CD4-positive, alpha-beta memory T cell (primary cell): ENCODE results near the gene LRRC45. TPM values are rescaled to one million over a fixed set of nuclear protein-coding genes. Genes with fewer than 3 reads are reported as not detected.

Source experiments
- CTCF ChIA-PET: fragments of 350-600 bp; sonication (Branson Sonifier 250); formaldehyde crosslinking; loops from one replicate; lab custom pipeline; 2021; ENCODE audit warnings: inconsistent platforms; ENCODE audit not compliant: partially characterized antibody; lab: Charles Lee
- POLR2A ChIA-PET: fragments of 350-600 bp; sonication (Branson Sonifier 250); formaldehyde crosslinking; loops from one replicate; lab custom pipeline; 2021; ENCODE audit not compliant: partially characterized antibody; lab: Charles Lee
- DNase-seq, 5 donors: peaks; one replicate each; pipeline versions ENCODE4 v3.0.0 to v3.0.0-alpha.2; 2020 to 2022; ENCODE audit warnings: mixed read lengths in 1 of 5
- H3K27ac ChIP-seq: one replicate; pipeline ENCODE4 v1.7.0; 2013; ENCODE audit warnings: low read depth, low read length
- H3K27me3 ChIP-seq: 2 replicates; pipeline ENCODE4 v1.7.0; 2013; ENCODE audit warnings: mild to moderate bottlenecking, low read length, moderate library complexity; ENCODE audit not compliant: insufficient read depth
- H3K36me3 ChIP-seq: 2 replicates; pipeline ENCODE4 v1.7.0; 2013; ENCODE audit warnings: mild to moderate bottlenecking, low read length, moderate library complexity; ENCODE audit not compliant: insufficient read depth
- H3K4me1 ChIP-seq: 2 replicates; pipeline ENCODE4 v1.7.0; 2013; ENCODE audit warnings: mild to moderate bottlenecking, low read length, moderate library complexity; ENCODE audit not compliant: insufficient read depth
- H3K4me3 ChIP-seq, 2 donors: one replicate each; pipeline ENCODE4 v1.7.0; 2013; ENCODE audit warnings: low read length in 2 of 2, mild to moderate bottlenecking in 1 of 2
- H3K9me3 ChIP-seq, 2 donors: one replicate each; pipeline ENCODE4 v1.7.0; 2013; ENCODE audit warnings: low read length in 2 of 2, control low read depth in 1 of 2; ENCODE audit not compliant: control insufficient read depth in 1 of 2
- H3K27ac Mint-ChIP-seq, 7 donors: one replicate each; pipeline ENCODE4 v1.8.0; 2020 to 2021; ENCODE audit warnings: mixed read lengths in 7 of 7, mild to moderate bottlenecking in 6 of 7, inconsistent platforms in 3 of 7, moderate library complexity in 3 of 7
- H3K27me3 Mint-ChIP-seq, 2 donors: one replicate each; pipeline ENCODE4 v1.8.0; 2020 to 2021; ENCODE audit warnings: mixed read lengths in 2 of 2
- H3K36me3 Mint-ChIP-seq, 2 donors: one replicate each; pipeline ENCODE4 v1.8.0; 2020 to 2021; ENCODE audit warnings: mixed read lengths in 2 of 2, inconsistent platforms in 1 of 2, mild to moderate bottlenecking in 1 of 2
- H3K4me1 Mint-ChIP-seq, 4 donors: one replicate each; pipeline ENCODE4 v1.8.0; 2020 to 2021; ENCODE audit warnings: mixed read lengths in 4 of 4, mild to moderate bottlenecking in 1 of 4
- H3K4me3 Mint-ChIP-seq, 8 donors: one replicate each; pipeline ENCODE4 v1.8.0; 2020 to 2021; ENCODE audit warnings: mixed read lengths in 8 of 8, mild to moderate bottlenecking in 7 of 8, moderate library complexity in 6 of 8, inconsistent platforms in 3 of 8
- H3K9me3 Mint-ChIP-seq, 8 donors: one replicate each; pipeline ENCODE4 v1.8.0; 2020 to 2021; ENCODE audit warnings: mixed read lengths in 8 of 8, mild to moderate bottlenecking in 5 of 8, inconsistent platforms in 3 of 8, moderate library complexity in 1 of 8
- intact Hi-C: fragments of 100-400 bp; cut with micrococcal nuclease; formaldehyde crosslinking; loops from one replicate; pipeline ENCODE4 v1.15.1; 2023
- polyA plus RNA-seq, 2 donors: library from polyadenylated mRNA; unstranded; fragments of 300-500 nt; fragmentation: Illumina TruSeq; gene quantifications; one replicate each; pipeline ENCODE4 v1.2.3, GENCODE V29; 2021
- total RNA-seq, 2 experiments: library from RNA; stranded (reverse); gene quantifications; one replicate each; pipeline ENCODE4 v1.2.3, GENCODE V29; 2021

Gene LRRC45
- total and polyA plus RNA-seq, 4 experiments from 2014 or later, result 5.7 to 18.7 (median 13.1) TPM

DNA sequence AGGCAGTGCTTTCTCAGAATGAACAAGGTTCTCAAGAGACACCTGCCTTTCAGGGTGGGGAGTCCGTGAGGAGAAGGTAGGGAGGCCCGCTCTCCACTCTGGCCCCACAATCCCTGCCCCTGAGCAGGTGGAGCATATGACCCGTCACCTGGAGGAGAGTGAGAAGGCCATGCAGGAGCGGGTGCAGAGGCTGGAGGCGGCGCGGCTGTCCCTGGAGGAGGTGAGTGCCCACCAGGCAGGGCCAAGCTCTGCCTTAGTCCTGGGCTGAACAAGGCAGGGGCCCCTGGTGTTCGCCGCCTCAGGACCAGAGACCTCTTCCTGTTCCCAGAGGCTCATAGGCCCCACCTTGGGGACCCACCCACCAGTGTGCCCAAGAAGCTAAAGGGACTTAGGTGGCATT lies 5.9 kb downstream of the LRRC45 start:
- H3K27me3 Mint-ChIP-seq, result no peaks in the 10 kb centered on the region
- CTCF ChIA-PET, result interaction anchor here (1.2 to 4.1 kb wide), 7 partner anchors 9 to 293 kb away, joined by 5 to 70 read pairs (median 9); partner anchors contain the start of gene DCXR
- no peaks in the 10 kb centered on the region for H3K36me3 Mint-ChIP-seq
- Histone ChIP-seq H3K4me3 (no peak overlapping the region), H3K4me1 (peaks cover 16% of the 10 kb centered on the region), H3K27ac (no peak overlapping the region), H3K27me3 (no peaks in the 10 kb centered on the region), H3K9me3 (no peaks in the 10 kb centered on the region), H3K36me3 (no peaks in the 10 kb centered on the region)
- H3K4me1 Mint-ChIP-seq, result peaks cover 4 to 11% (median 5%) of the 10 kb centered on the region in 4 donors
- H3K4me3 Mint-ChIP-seq, result no peak overlapping the region
- intact Hi-C loops, result no loop called here
- no peak for DNase-seq
- POLR2A ChIA-PET, result interaction anchor here (0.9 to 3.2 kb wide), 7 partner anchors 22 to 123 kb away, joined by 3 to 28 read pairs (median 3); partner anchors contain the start of genes DUS1L and FASN
- H3K27ac Mint-ChIP-seq, result no peak overlapping the region
- no peaks in the 10 kb centered on the region for H3K9me3 Mint-ChIP-seq

DNA sequence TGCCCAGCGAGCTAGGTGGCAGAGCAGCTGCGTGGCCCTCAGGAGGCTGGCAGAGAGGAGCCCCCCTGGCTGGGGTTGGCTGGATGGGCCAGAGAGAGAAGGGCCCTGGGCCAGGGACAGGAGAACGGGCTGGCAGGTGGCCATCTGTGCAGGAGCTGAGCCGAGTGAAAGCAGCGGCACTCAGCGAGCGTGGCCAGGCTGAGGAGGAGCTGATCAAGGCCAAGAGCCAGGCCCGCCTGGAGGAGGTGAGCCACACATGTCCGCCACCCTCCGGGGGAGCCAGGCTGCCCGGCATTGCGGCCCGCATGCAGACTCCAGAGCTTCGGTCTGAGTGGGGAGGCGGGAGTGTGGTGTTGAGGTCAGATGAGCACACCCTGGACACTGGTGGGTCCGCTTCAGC lies 6.3 kb downstream of the LRRC45 start:
- H3K27me3 ChIP-seq, result no peaks in the 10 kb centered on the region
- Mint-ChIP-seq H3K9me3 (no peaks in the 10 kb centered on the region), H3K4me3 (peak overlapping the region in 4 of 8 donors; percentile 39 to 60 (median 54)), H3K27me3 (no peaks in the 10 kb centered on the region), H3K27ac (peak overlapping the region in 2 of 7 donors; percentile 64 to 81), H3K36me3 (no peaks in the 10 kb centered on the region), H3K4me1 (peaks cover 3 to 8% (median 5%) of the 10 kb centered on the region in 4 donors)
- no peaks in the 10 kb centered on the region for H3K9me3 ChIP-seq
- intact Hi-C loops, result no loop called here
- H3K27ac ChIP-seq, result no peak overlapping the region
- no peak overlapping the region for H3K4me3 ChIP-seq
- POLR2A ChIA-PET, result interaction anchor here (0.9 to 3.2 kb wide), 12 partner anchors 8 to 200 kb away, joined by 3 to 28 read pairs (median 6); partner anchors contain the start of genes CENPX, DUS1L, FASN and SLC16A3
- no peak for DNase-seq
- no peaks in the 10 kb centered on the region for H3K36me3 ChIP-seq
- peaks cover 12% of the 10 kb centered on the region for H3K4me1 ChIP-seq
- CTCF ChIA-PET, result interaction anchor here (1.0 to 4.1 kb wide), 16 partner anchors 8 to 292 kb away, joined by 4 to 70 read pairs (median 7); partner anchors contain the start of gene CENPX

DNA sequence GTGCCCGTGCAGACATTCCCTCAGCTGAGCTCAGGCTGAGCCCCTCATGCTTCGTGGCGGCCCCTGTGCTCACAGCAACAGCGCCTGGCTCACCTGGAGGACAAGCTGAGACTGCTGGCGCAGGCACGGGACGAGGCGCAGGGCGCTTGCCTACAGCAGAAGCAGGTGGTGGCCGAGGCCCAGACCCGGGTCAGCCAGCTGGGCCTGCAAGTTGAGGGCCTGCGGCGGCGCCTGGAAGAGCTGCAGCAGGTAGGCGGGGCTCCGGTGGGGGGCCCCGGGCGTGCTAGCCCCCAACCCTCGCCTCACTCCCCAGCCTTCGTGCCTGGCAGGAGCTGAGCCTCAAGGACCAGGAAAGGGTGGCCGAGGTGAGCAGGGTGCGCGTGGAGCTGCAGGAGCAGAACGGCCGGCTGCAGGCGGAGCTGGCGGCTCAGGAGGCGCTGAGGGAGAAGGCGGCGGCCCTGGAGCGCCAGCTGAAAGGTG lies 6.9 kb downstream of the LRRC45 start:
- H3K27me3 Mint-ChIP-seq, result no peaks in the 10 kb centered on the region
- no peak overlapping the region for H3K4me3 ChIP-seq
- ChIA-PET CTCF (interaction anchor here (0.8 to 4.1 kb wide), 26 partner anchors 9 to 292 kb away, joined by 3 to 70 read pairs (median 5); partner anchors contain the start of gene CENPX), POLR2A (interaction anchor here (0.7 to 3.2 kb wide), 20 partner anchors 8 to 489 kb away, joined by 3 to 28 read pairs (median 5); partner anchors contain the start of genes CENPX, DUS1L, FASN and GPS1)
- H3K27ac ChIP-seq, result no peak overlapping the region
- H3K4me1 ChIP-seq, result peaks cover 12% of the 10 kb centered on the region
- peak overlapping the region in 1 of 8 donors; percentile 85 for H3K4me3 Mint-ChIP-seq
- H3K27ac Mint-ChIP-seq, result no peak overlapping the region
- no peaks in the 10 kb centered on the region for H3K9me3 ChIP-seq
- intact Hi-C loops, result loop anchor here (1.0 to 10.0 kb wide), 4 partner anchors 124 to 521 kb away; partner anchors contain the start of genes HEXD and OGFOD3
- no peaks in the 10 kb centered on the region for H3K36me3 ChIP-seq
- DNase-seq, result no peak
- H3K36me3 Mint-ChIP-seq, result peaks cover 0 to under 1% of the 10 kb centered on the region in 2 donors
- H3K4me1 Mint-ChIP-seq, result peaks cover 3 to 10% (median 6%) of the 10 kb centered on the region in 4 donors
- H3K9me3 Mint-ChIP-seq, result no peaks in the 10 kb centered on the region
- H3K27me3 ChIP-seq, result no peaks in the 10 kb centered on the region

DNA sequence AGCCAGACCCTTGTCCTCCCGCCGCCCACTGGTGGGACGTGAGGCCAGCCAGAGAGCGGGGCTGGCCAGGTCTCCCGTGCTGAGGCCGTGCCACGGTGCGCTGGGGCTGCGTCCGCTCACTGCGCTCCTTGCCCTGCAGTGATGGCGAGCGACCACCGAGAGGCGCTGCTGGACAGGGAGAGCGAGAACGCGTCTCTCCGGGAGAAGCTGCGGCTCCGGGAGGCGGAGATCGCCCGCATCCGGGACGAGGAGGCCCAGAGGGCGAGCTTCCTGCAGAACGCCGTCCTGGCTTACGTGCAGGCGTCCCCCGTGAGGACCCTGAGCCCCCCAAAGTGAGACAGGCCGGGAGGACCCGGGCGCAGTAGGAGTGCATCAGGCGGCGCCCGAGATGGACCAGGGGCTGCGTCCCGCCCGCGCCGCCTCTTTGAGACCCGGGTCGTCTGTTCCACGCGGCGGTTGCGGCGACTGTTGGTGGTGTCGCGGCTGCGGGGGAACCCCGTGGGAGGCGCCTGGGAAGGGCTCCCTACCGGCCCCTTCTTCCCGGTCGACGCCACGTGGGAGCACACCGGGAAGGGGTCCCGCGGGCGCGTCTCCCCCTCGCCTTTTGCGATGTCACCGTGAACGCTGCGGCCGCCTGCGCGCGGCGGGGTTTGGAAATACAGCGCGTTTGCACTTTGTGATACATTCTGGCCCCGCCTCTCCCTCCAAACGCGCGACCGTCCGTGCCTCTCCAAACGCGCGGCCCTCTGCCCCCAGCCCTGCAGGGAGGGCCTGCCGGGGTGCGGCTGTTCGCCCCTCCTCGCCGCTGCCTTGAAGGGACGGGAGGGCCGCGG lies 7.6 kb downstream of the LRRC45 start:
- CTCF ChIA-PET, result interaction anchor here (0.6 to 4.1 kb wide), 28 partner anchors 9 to 291 kb away, joined by 3 to 70 read pairs (median 5); partner anchors contain the start of gene CENPX
- H3K4me1 Mint-ChIP-seq, result peaks cover 5 to 14% (median 10%) of the 10 kb centered on the region in 4 donors
- DNase-seq, result peak; percentile 78 to 88 (median 85)
- peaks cover 0 to 5% of the 10 kb centered on the region in 2 donors for H3K36me3 Mint-ChIP-seq
- H3K27me3 Mint-ChIP-seq, result no peaks in the 10 kb centered on the region
- H3K4me3 ChIP-seq, result peak overlapping the region in 1 of 2 donors; percentile 46
- POLR2A ChIA-PET, result interaction anchor here (0.7 to 3.2 kb wide), 20 partner anchors 9 to 488 kb away, joined by 3 to 28 read pairs (median 6); partner anchors contain the start of genes CENPX, DUS1L, FASN and GPS1
- intact Hi-C loops, result loop anchor here (1.0 to 10.0 kb wide), 4 partner anchors 124 to 520 kb away; partner anchors contain the start of genes HEXD and OGFOD3
- no peaks in the 10 kb centered on the region for H3K36me3 ChIP-seq
- H3K4me1 ChIP-seq, result peaks cover 13% of the 10 kb centered on the region
- no peaks in the 10 kb centered on the region for H3K9me3 ChIP-seq
- no peaks in the 10 kb centered on the region for H3K27me3 ChIP-seq
- H3K4me3 Mint-ChIP-seq, result peak overlapping the region; percentile 79 to 89 (median 86)
- peak overlapping the region in 6 of 7 donors; percentile 48 to 91 (median 76) for H3K27ac Mint-ChIP-seq
- H3K27ac ChIP-seq, result no peak overlapping the region
- H3K9me3 Mint-ChIP-seq, result no peaks in the 10 kb centered on the region

DNA sequence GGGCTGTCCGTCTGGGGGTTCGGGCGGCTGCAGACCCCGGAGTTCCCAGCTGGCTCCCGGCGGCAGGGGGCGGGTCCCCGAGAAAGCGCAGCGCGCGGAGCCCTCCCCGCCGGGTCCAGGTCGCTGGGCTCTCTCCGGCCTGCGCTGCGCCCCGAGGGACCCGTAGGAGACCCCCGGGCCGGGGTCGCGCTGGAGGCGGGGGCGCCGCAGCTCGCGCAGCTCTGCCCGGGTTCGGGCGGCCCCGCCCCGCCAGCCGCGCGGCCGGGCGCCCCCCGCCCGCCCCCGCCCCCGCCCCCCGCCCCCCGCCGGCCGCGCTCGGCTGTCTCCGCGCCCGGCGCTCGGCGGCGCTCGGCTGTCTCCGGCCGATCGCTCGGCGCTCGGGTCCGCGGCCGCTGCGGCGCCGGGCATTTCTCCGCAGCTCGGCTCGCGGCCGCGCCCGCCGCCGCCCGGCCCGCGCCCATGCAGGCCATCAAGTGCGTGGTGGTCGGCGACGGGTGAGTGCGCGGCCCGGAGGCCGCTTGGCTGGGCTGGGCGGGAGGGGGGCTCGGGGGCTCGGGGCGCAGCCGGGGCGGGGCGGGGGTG lies 8.3 kb downstream of the LRRC45 start, which contains the start of gene RAC3:
Gene RAC3 (plus strand): TSS at position 376 of the 582 bp plus-strand sequence. CDS start 84 bp downstream, at position 460.
- H3K27me3 Mint-ChIP-seq, result no peaks in the 10 kb centered on the region
- POLR2A ChIA-PET, result interaction anchor here (1.3 to 3.2 kb wide), 10 partner anchors 10 to 182 kb away, joined by 3 to 28 read pairs (median 10); partner anchors contain the start of genes CENPX, DUS1L, FASN and GPS1
- Histone ChIP-seq H3K4me1 (peaks cover 20% of the 10 kb centered on the region), H3K9me3 (no peaks in the 10 kb centered on the region), H3K4me3 (peak within 1 kb of the TSS in 1 of 2 donors; percentile 46), H3K27ac (no peak within 1 kb of the TSS), H3K36me3 (no peaks in the 10 kb centered on the region), H3K27me3 (no peaks in the 10 kb centered on the region)
- intact Hi-C loops, result loop anchor here (2.0 to 10.0 kb wide), 3 partner anchors 203 to 519 kb away; partner anchors contain the start of genes HEXD and OGFOD3
- CTCF ChIA-PET, result interaction anchor here (2.2 to 4.1 kb wide), 2 partner anchors 123 to 266 kb away, joined by 12 to 70 read pairs; no protein-coding TSS in a partner anchor
- no peaks in the 10 kb centered on the region for H3K9me3 Mint-ChIP-seq
- H3K36me3 Mint-ChIP-seq, result peaks cover 0 to 5% of the 10 kb centered on the region in 2 donors
- H3K4me3 Mint-ChIP-seq, result peak within 1 kb of the TSS; percentile 79 to 89 (median 86)
- peaks cover 5 to 19% (median 11%) of the 10 kb centered on the region in 4 donors for H3K4me1 Mint-ChIP-seq
- no peak for DNase-seq
- peak within 1 kb of the TSS in 6 of 7 donors; percentile 48 to 91 (median 76) for H3K27ac Mint-ChIP-seq
